Measurements from ENCODE around the gene ODC1. TPM values are rescaled to one million over a fixed set of nuclear protein-coding genes. Genes with fewer than 3 reads are reported as not detected.

Gene ODC1
- total RNA-seq, 3 donors from 2014 or later: 39.8 to 68.8 (median 60.3) TPM

DNA sequence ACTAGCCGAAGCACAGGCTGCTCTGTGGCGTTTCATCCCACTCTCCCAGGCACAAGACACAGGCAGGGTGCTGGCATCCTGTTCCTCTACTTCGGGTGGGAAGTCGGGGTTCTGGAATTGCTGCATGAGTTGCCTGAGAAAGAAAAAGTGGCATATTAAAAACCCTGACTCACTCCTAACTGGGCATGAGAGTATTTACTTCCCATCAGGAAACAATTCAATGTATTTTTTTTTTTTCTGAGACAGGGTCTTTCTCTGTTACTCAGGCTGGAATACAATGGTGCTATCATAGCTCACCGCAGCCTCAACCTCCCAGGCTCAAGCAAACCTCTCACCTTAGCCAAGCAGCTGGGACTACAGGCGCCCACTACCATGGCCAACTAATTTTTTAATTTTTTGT lies 7.4 kb downstream of the ODC1 start:
- H3K27ac ChIP-seq: no peak overlapping the region
- no peak overlapping the region for H3K4me3 ChIP-seq
- no peak for DNase-seq (ENCODE audit: low spot score in 2 of 2)
- peaks cover 4% of the 10 kb centered on the region for H3K36me3 ChIP-seq
- intact Hi-C loops (cut with DNase I; ENCODE audit: low total_unique reads): no loop called here
- no peaks in the 10 kb centered on the region for H3K4me1 ChIP-seq
- H3K27me3 ChIP-seq: no peaks in the 10 kb centered on the region
- H3K9me3 ChIP-seq: no peaks in the 10 kb centered on the region
- TF ChIP-seq POLR2AphosphoS5 (IDR thresholded peaks at IDR 0.05): no peak
- TF ChIP-seq POLR2A (IDR thresholded peaks at IDR 0.05): no peak
- TF ChIP-seq, protein P1, sequence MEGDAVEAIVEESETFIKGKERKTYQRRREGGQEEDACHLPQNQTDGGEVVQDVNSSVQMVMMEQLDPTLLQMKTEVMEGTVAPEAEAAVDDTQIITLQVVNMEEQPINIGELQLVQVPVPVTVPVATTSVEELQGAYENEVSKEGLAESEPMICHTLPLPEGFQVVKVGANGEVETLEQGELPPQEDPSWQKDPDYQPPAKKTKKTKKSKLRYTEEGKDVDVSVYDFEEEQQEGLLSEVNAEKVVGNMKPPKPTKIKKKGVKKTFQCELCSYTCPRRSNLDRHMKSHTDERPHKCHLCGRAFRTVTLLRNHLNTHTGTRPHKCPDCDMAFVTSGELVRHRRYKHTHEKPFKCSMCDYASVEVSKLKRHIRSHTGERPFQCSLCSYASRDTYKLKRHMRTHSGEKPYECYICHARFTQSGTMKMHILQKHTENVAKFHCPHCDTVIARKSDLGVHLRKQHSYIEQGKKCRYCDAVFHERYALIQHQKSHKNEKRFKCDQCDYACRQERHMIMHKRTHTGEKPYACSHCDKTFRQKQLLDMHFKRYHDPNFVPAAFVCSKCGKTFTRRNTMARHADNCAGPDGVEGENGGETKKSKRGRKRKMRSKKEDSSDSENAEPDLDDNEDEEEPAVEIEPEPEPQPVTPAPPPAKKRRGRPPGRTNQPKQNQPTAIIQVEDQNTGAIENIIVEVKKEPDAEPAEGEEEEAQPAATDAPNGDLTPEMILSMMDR (IDR thresholded peaks at IDR 0.05): no peak

DNA sequence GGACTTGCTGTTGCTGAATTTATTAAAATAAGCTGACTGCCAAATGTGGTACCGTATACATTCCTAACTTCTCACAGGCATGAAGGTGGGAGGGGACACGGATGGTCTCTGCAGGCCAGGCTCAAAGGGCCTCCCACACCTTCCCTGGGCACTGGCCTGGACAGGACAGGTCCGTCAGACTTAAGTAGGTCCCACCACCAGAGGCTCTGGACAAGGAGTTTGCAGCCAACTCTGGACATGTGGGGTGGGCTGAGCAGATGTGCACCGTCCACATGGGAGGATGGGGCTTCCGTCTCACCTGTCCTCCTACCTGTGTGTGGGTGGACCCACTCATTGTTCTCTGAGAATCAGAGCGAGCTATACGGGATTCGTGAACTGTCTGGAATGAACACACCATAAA lies 8.2 kb downstream of the ODC1 start:
- H3K4me1 ChIP-seq: no peaks in the 10 kb centered on the region
- intact Hi-C loops (cut with DNase I; ENCODE audit: low total_unique reads): no loop called here
- DNase-seq (ENCODE audit: low spot score in 2 of 2): no peak
- H3K4me3 ChIP-seq: no peak overlapping the region
- no peaks in the 10 kb centered on the region for H3K9me3 ChIP-seq
- H3K27ac ChIP-seq: no peak overlapping the region
- H3K36me3 ChIP-seq: peaks cover 4% of the 10 kb centered on the region
- H3K27me3 ChIP-seq: no peaks in the 10 kb centered on the region
- TF ChIP-seq, protein P1 (IDR thresholded peaks at IDR 0.05): no peak
- no peak for TF ChIP-seq POLR2AphosphoS5 (IDR thresholded peaks at IDR 0.05)

- Histone ChIP-seq H3K4me1 (no peaks in the 10 kb centered on the region), H3K4me3 (no peak overlapping the region), H3K9me3 (no peaks in the 10 kb centered on the region), H3K36me3 (peaks cover 4% of the 10 kb centered on the region), H3K27ac (no peak overlapping the region), H3K27me3 (no peaks in the 10 kb centered on the region)
- intact Hi-C loops (cut with DNase I; ENCODE audit: low total_unique reads): no loop called here
- TF ChIP-seq, protein P1 (IDR thresholded peaks at IDR 0.05): no peak
- TF ChIP-seq POLR2AphosphoS5 (IDR thresholded peaks at IDR 0.05) (no peak), POLR2A (IDR thresholded peaks at IDR 0.05) (no peak)
- no peak for DNase-seq (ENCODE audit: low spot score in 2 of 2)
Observed at GRCh38 chr2:10439185-10439879, 8.8 kb downstream of the ODC1 start.

DNA sequence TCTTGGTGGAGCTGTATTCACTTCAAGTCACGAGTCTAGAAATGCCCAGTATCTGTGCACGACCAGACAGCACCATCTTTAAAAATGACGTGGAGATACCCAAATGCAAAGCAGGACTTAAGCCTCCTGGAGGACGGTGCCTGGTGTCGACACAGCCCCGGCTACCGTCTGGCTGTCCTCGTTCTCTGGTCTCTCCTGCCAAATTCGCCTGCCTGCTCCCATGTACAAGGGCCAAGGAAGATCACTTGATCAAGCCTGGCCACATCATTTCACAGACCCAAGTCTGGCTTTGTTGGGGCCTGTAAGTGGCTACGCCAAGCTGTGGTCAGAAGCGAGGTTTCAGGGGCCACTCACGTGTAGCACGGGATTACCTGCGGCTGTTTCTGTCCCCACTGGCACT lies 9.4 kb downstream of the ODC1 start:
- TF ChIP-seq POLR2AphosphoS5 (IDR thresholded peaks at IDR 0.05) (no peak), POLR2A (IDR thresholded peaks at IDR 0.05) (no peak)
- TF ChIP-seq, protein P1 (IDR thresholded peaks at IDR 0.05): no peak
- H3K9me3 ChIP-seq: no peaks in the 10 kb centered on the region
- no peaks in the 10 kb centered on the region for H3K4me1 ChIP-seq
- no peaks in the 10 kb centered on the region for H3K27me3 ChIP-seq
- H3K27ac ChIP-seq: no peak overlapping the region
- intact Hi-C loops (cut with DNase I; ENCODE audit: low total_unique reads): no loop called here
- H3K36me3 ChIP-seq: peaks cover 4% of the 10 kb centered on the region
- no peak for DNase-seq (ENCODE audit: low spot score in 2 of 2)
- H3K4me3 ChIP-seq: no peak overlapping the region

DNA sequence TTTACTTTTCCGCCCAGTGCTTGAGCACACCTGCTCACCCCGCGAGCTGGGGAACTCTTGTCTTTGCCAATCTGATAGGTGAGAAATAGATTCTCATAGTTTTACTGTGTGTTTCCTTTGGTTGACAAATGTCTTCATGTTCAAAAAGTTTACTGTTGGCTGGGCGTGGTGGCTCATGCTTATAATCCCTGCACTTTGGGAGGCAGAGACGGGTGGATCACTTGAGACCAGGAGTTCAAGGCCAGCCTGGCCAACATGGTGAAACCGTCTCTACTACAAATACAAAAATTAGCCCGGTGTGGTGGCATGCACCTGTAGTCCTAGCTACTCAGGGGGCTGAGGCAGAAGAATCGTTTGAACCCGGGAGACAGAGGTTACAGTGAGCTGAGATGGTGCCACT lies 10.3 kb downstream of the ODC1 start:
- no peak overlapping the region for H3K27ac ChIP-seq
- peaks cover under 1% of the 10 kb centered on the region for H3K36me3 ChIP-seq
- no peak for TF ChIP-seq POLR2AphosphoS5 (IDR thresholded peaks at IDR 0.05)
- no peaks in the 10 kb centered on the region for H3K9me3 ChIP-seq
- intact Hi-C loops (cut with DNase I; ENCODE audit: low total_unique reads): no loop called here
- no peaks in the 10 kb centered on the region for H3K27me3 ChIP-seq
- H3K4me1 ChIP-seq: peaks cover 0 to 2% of the 10 kb centered on the region in 2 donors
- H3K4me3 ChIP-seq: no peak overlapping the region
- DNase-seq (ENCODE audit: low spot score in 2 of 2): no peak
